Endothelial cell of hepatic sinusoid (primary cell): ENCODE measurements around the gene ADCY2.

Source experiments
- in situ Hi-C: cut with HindIII; loops from 2 replicates; pipeline ENCODE4 v1.10.0; 2017; ENCODE audit warnings: low sequenced_read_pairs

The ADCY2 gene

DNA sequence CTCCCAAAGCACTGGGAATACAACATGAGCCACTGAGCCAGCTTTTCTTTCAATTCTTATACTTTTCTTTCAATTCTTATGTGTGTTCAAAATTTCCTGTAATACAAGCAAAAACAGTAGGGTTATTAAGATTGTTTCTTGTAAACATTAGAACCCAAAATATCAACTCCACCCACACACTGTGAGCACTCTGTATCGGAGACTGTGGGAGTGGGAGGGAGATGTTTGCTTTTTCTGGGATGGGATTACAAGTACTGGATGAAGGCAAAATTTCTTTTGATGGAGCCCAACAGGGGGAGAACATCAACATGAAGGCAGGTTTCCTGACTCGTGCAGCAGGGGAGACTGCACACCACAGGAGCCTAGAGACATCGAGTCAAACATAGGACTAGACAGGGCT, 459.7 kb downstream of the ADCY2 start:
- in situ Hi-C loops = loop anchor here (25.0 kb wide), 1 partner anchor 1218 kb away; the partner anchor contains the start of genes NSUN2 and SRD5A1

DNA sequence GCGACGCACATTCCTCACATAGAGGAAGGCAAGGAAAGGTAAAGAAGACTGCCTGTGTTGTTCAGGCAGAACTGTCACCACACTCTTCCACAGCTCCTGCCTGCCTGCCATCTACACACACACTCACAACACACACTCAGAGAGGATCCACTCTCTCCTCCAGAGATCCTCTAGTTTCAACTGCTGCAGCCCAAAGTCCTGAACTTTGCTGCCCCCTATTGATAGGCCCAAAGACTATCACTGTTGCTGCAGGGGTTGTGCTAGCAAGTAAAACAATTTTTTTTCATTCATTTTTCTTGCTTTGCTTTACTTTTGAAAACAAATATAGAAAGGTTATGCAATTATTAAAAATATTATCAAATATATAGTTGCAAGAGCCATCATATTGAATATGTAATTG, 460.9 kb downstream of the ADCY2 start:
- in situ Hi-C loops = loop anchor here (25.0 kb wide), 1 partner anchor 1220 kb away; the partner anchor contains the start of genes NSUN2 and SRD5A1

- in situ Hi-C loops = loop anchor here (25.0 kb wide), 1 partner anchor 1220 kb away; the partner anchor contains the start of genes NSUN2 and SRD5A1
Measured at GRCh38 chr5:7857361-7857760, 461.4 kb downstream of the ADCY2 start.

GRCh38 chr5:7857926-7858632, 462.1 kb downstream of the ADCY2 start:
- in situ Hi-C loops = loop anchor here (25.0 kb wide), 1 partner anchor 1221 kb away; the partner anchor contains the start of genes NSUN2 and SRD5A1

- in situ Hi-C loops = loop anchor here (25.0 kb wide), 1 partner anchor 1229 kb away; the partner anchor contains the start of genes NSUN2 and SRD5A1
Measured at GRCh38 chr5:7866196-7866595, 470.3 kb downstream of the ADCY2 start.

DNA sequence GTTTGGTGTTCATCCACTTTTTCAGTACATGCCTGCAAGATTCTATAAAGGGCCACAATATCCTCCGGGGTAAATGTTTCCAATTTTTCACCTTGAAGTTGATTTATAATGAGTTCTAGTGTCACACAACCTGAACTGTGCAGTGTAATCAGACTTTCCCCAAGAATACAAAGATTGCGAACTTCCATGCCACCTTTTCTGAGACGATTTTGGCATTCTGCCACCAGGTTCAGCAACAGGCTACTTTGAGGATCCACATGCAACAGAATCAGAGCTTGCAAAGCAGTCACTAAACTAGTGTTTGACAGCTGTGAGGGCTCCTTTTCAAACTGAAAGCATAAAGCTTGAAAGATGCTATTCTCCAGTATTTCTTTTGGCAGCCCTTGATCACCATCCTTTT, 471.3 kb downstream of the ADCY2 start:
- in situ Hi-C loops = loop anchor here (25.0 kb wide), 1 partner anchor 1230 kb away; the partner anchor contains the start of genes NSUN2 and SRD5A1

GRCh38 chr5:7868427-7868772, 472.5 kb downstream of the ADCY2 start:
- in situ Hi-C loops = loop anchor here (25.0 kb wide), 1 partner anchor 1231 kb away; the partner anchor contains the start of genes NSUN2 and SRD5A1

DNA sequence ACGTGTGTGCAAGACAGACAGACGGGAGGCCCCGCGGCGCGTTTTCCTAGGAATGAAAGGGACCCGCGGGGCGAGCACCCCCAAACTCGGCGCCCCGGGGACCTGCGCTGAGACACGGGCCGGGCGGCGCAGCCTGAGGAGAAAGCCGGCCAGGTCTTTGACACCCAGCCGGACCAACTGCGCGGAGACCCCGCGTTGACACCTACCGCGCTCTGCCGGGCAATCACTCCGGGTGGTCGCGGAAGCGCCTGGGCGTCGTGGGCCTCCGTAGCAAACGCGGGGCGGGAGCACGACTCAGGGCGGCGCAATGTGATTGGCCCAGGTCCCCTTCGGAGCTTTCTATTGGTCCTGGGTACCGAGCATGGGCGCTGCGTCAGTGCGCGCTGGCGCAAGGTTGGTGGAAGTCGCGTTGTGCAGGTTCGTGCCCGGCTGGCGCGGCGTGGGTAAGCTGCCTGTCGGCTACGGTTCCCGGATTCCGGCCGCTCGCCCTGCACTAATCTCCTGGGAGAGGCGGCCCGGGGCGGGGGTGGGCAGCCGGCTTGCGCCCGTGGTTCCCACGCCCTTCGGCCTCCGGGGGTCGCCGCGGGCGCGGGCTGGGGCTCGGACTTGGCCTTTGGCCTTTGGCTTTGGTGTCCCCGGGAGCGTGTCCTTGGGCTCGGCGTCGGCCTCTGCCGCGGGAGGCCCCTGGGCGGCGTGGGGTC, 473.0 kb downstream of the ADCY2 start, which contains the start of the genes FASTKD3 and MTRR:
Gene FASTKD3, minus strand, starts transcription at position 259 of the 701 bp plus-strand sequence. CDS start 948 bp downstream, outside the sequence.
Gene MTRR, plus strand, starts transcription at position 376 of the 701 bp plus-strand sequence. CDS start 1,647 bp downstream, outside the sequence.
- in situ Hi-C loops = loop anchor here (25.0 kb wide), 1 partner anchor 1232 kb away; the partner anchor contains the start of genes NSUN2 and SRD5A1

GRCh38 chr5:7869474-7870136, 473.7 kb downstream of the ADCY2 start:
- in situ Hi-C loops = loop anchor here (25.0 kb wide), 1 partner anchor 1232 kb away; the partner anchor contains the start of genes NSUN2 and SRD5A1

GRCh38 chr5:7871653-7872052, 475.7 kb downstream of the ADCY2 start:
- in situ Hi-C loops = loop anchor here (25.0 kb wide), 1 partner anchor 1234 kb away; the partner anchor contains the start of genes NSUN2 and SRD5A1

DNA sequence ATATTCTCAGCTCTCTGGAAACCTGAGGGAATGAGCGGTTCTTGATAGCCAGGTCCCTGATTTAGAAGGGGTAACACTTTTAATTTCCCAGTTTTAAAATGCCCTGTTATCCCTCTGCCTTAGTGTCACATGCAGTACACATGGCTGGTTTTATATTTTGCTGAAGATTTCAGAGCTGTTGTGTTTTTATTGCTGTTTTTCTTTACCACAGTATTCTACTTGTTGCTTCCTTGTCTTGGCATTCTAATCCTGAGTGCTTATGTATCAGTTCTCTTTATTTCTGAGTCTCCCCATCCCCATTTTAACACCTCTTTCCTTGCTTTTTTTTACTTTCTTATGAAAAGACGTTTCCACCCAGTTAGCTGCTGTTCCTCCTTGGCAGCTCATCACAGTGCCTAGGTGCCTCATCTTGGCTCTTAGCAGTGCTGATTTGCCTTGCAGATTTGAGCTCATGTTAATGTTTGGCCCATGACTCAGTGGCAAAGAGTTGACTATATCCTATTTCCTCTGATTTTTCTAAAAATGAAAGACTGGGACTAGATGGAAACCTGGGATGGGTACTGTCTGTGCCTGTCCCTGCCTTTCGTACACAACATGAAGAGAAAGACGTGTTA, 476.7 kb downstream of the ADCY2 start:
- in situ Hi-C loops = loop anchor here (25.0 kb wide), 1 partner anchor 1235 kb away; the partner anchor contains the start of genes NSUN2 and SRD5A1

- in situ Hi-C loops = loop anchor here (25.0 kb wide), 1 partner anchor 1236 kb away; the partner anchor contains the start of genes NSUN2 and SRD5A1
Measured at GRCh38 chr5:7873216-7873615, 477.3 kb downstream of the ADCY2 start.

DNA sequence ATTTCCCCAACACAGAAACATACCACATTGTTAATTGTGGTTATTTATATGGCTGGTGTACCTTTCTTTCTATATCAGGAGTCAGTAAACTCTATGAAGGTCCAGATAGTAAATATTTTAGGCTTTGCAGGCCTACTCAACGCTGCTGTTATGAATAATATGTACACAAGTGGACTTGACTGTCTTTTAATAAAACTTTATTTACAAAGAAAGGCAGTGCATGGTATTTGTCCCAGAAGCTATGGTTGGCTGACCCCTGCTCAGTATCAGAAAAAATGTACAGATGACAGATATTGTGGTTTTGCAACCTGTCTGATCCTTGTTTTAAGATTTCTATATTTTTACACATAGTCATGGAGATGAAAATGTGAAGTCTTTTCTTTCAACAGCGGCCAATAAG, 478.7 kb downstream of the ADCY2 start:
- in situ Hi-C loops = loop anchor here (25.0 kb wide), 1 partner anchor 1237 kb away; the partner anchor contains the start of genes NSUN2 and SRD5A1

DNA sequence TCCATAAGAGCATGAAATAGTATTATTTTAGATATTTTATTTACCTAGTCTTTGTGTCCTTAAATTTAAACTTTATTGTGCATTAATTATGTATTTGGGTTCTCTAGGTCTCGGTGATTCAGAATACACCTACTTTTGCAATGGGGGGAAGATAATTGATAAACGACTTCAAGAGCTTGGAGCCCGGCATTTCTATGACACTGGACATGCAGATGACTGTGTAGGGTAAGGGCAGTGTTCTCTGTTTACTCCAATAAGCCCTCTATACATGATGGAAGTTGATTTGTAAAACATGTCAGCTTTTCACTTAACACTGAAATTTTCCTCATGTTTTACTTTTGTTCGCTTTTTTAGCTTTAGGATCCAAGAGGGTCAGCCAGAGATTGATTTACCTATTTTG, 479.2 kb downstream of the ADCY2 start:
- in situ Hi-C loops = no loop called here

- in situ Hi-C loops = no loop called here
Measured at GRCh38 chr5:7876867-7877266, 480.9 kb downstream of the ADCY2 start.

GRCh38 chr5:7877851-7878250, 481.9 kb downstream of the ADCY2 start:
- in situ Hi-C loops = no loop called here

- in situ Hi-C loops = no loop called here
Measured at GRCh38 chr5:7878381-7878873, 482.5 kb downstream of the ADCY2 start.
